ENCODE measurements around the gene MAP2K3. TPM values are rescaled to one million over a fixed set of nuclear protein-coding genes. Genes with fewer than 3 reads are reported as not detected.
A peak's percentile ranks its signal among the peaks of the same experiment; 100 is the strongest.

The MAP2K3 gene
- total RNA-seq, 1 donor from 2014 or later, result 149 TPM

DNA sequence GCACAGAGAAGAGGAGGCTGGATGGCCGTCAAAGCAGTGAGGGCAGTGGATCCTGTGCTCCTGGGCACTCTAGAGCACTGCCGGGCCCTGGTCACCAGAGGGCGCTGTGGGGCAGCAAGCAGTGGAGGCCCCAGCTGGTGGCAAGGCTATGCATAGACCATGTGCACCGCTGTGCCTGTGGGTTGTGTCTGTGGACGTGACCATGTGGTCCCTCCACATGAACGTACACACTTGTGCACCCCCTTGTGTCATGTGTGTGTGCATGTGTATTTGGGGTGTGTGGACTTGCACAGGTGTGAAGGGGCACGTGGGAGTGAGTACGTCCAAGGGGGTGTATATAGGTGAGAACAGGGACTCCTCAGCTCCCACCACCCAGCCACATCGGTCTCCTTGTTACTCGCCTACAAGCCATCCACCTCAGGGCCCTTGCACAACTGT is 4.4 kb upstream of the MAP2K3 start:
- H3K27me3 Mint-ChIP-seq (ENCODE audit: low read depth), result no peaks in the 10 kb centered on the region
- peaks cover 35% of the 10 kb centered on the region for H3K4me1 Mint-ChIP-seq (ENCODE audit: low read depth)
- intact Hi-C loops (cut with micrococcal nuclease), result loop anchor here (1.0 to 5.0 kb wide), 2 partner anchors 42 to 233 kb away; no protein-coding TSS in a partner anchor
- H3K36me3 Mint-ChIP-seq (ENCODE audit: low read depth), result peaks cover under 1% of the 10 kb centered on the region
- H3K4me3 Mint-ChIP-seq (ENCODE audit: low read depth), result no peak overlapping the region
- no peak overlapping the region for H3K27ac Mint-ChIP-seq
- DNase-seq (ENCODE audit: low spot score), result peak; percentile 80
- no peaks in the 10 kb centered on the region for H3K9me3 Mint-ChIP-seq

DNA sequence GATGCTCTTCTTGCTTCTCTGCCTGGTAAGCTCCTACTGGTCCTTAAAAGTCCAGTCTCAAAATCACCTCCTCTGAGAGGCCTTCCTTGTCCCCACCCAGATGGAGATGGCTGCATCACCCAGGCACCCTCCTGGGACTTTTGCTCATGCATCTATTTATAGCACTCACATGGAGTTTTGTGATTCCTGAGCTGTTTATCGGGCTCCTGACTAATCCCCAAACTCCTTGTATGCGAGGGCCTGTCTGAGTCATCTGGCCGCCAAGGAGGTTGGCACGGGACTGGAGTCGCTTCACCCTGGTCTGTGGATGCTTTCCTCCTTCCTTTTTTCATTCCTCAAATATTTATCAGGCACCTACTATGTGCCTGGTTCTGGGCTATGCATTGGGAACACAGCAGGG is 2.3 kb upstream of the MAP2K3 start:
- DNase-seq (ENCODE audit: low spot score), result no peak

DNA sequence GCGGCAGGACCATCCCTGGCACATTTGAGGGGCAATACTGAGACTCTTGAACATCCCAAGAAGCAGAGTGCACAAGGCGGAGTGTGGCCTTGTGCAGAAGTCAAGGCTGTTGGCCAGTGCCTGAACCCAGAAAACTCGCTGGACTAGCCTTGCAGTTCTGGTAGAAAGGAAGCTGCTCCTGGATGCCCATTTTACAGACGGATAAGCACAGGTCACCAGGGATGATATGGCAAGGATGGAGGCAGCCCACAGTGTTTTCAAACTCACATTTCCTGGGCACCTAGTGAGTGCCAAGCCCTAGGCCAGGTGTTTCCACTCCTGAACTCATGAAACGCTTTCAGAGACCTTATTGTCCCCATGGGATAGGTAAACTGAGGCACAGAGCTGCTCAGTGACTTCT is 1.7 kb upstream of the MAP2K3 start:
- intact Hi-C loops (cut with micrococcal nuclease), result loop anchor here (5.0 kb wide), 1 partner anchor 39 kb away; no protein-coding TSS in a partner anchor
- H3K4me1 Mint-ChIP-seq (ENCODE audit: low read depth), result peaks cover 43% of the 10 kb centered on the region
- no peak overlapping the region for H3K4me3 Mint-ChIP-seq (ENCODE audit: low read depth)
- no peaks in the 10 kb centered on the region for H3K9me3 Mint-ChIP-seq
- no peak for DNase-seq (ENCODE audit: low spot score)
- H3K27me3 Mint-ChIP-seq (ENCODE audit: low read depth), result no peaks in the 10 kb centered on the region
- H3K36me3 Mint-ChIP-seq (ENCODE audit: low read depth), result peaks cover 28% of the 10 kb centered on the region
- no peak overlapping the region for H3K27ac Mint-ChIP-seq

More for the DNA sequence above, 2.3 kb upstream of the MAP2K3 start:
- no peak overlapping the region for H3K4me3 Mint-ChIP-seq (ENCODE audit: low read depth)
- H3K27me3 Mint-ChIP-seq (ENCODE audit: low read depth), result no peaks in the 10 kb centered on the region
- intact Hi-C loops (cut with micrococcal nuclease), result loop anchor here (5.0 kb wide), 1 partner anchor 40 kb away; no protein-coding TSS in a partner anchor
- no peaks in the 10 kb centered on the region for H3K9me3 Mint-ChIP-seq
- peaks cover 37% of the 10 kb centered on the region for H3K4me1 Mint-ChIP-seq (ENCODE audit: low read depth)
- no peak overlapping the region for H3K27ac Mint-ChIP-seq
- peaks cover 22% of the 10 kb centered on the region for H3K36me3 Mint-ChIP-seq (ENCODE audit: low read depth)

DNA sequence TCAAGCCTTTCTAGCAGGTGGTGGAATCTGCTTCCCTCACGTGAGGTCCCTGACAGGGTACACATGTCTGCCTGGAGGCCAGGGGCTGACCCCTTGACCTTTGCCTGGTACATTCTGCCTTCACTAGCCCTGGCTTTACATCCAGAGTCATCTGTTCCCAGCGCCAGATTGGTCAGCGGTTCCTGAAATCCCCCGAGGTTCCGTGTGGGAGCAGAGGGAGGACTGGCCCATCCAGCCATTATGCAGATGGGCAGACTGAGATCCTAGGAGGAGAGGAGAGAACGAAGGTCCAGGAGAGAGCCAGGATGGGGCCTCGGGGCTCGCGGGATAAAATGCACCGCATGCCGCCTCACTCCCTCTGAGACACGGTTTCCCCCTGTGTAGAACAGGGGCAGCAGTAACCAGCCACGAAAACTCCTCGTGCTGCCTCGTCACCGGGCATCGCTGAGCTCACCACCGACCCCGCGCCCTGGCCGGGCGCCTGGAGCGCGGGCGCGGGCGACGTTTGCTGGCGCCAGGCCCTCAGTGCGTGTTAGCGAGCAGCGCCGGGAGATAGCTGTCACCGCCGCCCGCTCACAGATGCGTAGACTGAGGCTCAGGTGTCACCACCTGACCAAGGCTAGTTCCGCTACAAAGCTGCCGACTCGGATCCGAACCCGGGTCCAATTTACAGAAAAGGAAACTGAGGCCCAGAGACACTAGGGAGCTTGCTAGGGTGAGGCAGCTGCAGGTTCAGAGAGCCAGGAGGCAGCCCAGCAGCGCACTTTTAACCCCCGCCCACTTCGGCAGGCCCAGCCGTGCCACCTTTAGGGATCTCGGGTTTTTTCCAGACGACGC is 811 bp upstream of the MAP2K3 start:
- peaks cover 45% of the 10 kb centered on the region for H3K4me1 Mint-ChIP-seq (ENCODE audit: low read depth)
- DNase-seq (ENCODE audit: low spot score), result no peak
- H3K9me3 Mint-ChIP-seq, result no peaks in the 10 kb centered on the region
- H3K27me3 Mint-ChIP-seq (ENCODE audit: low read depth), result no peaks in the 10 kb centered on the region
- H3K4me3 Mint-ChIP-seq (ENCODE audit: low read depth), result peak overlapping the region; percentile 96
- peak overlapping the region; percentile 13 for H3K27ac Mint-ChIP-seq
- intact Hi-C loops (cut with micrococcal nuclease), result loop anchor here (1.0 to 5.0 kb wide), 2 partner anchors 39 to 240 kb away; partner anchors contain the start of gene USP22
- H3K36me3 Mint-ChIP-seq (ENCODE audit: low read depth), result peaks cover 37% of the 10 kb centered on the region

DNA sequence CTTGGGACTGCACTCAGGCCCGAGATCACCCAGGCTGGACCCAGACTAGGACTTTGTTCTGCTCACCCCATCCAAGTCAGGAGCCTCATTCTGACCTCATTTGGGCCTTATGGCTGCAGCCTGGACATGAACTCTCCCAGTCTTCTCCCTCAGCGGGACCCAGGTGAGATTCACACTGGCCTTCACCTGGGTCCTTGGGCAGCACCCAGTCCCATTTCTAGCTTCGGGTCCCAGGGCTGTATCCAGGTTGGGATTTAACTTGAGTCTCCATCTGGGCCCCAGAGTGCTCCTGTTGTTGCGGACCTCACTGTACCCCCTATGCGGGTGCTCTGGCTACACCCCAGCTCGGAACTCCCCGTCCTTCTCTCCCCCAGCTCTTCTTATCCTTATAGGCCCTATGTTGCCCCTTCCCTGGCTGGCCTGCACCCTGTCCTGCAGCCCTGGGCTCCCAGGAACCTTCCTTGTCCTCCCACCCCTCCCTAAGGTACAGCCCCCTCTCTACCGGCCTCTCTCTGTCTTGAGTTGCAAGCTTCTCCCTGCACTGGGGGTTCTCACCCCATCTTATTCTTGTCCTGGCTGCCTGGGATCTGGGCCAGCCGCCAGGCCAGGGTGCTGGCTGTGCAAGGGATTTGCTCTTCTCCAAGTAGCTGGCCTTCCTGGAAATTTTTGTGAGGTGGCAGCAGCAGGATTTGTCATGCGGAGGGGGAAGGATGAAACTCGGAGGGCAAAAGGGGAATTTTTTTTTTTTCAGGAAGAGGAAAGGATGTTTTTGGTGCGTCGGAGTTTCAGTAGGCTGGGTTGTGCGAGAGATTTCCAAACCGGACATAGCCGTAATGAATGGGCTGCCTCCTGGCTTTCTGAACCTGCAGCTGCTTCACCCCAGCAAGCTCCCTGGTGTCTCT is 904 bp downstream of the MAP2K3 start:
- no peaks in the 10 kb centered on the region for H3K9me3 Mint-ChIP-seq
- H3K27ac Mint-ChIP-seq, result peak overlapping the region; percentile 91
- DNase-seq (ENCODE audit: low spot score), result no peak
- intact Hi-C loops (cut with micrococcal nuclease), result no loop called here
- H3K4me1 Mint-ChIP-seq (ENCODE audit: low read depth), result peaks cover 36% of the 10 kb centered on the region
- H3K36me3 Mint-ChIP-seq (ENCODE audit: low read depth), result peaks cover 41% of the 10 kb centered on the region
- H3K27me3 Mint-ChIP-seq (ENCODE audit: low read depth), result no peaks in the 10 kb centered on the region
- peak overlapping the region; percentile 96 for H3K4me3 Mint-ChIP-seq (ENCODE audit: low read depth)

DNA sequence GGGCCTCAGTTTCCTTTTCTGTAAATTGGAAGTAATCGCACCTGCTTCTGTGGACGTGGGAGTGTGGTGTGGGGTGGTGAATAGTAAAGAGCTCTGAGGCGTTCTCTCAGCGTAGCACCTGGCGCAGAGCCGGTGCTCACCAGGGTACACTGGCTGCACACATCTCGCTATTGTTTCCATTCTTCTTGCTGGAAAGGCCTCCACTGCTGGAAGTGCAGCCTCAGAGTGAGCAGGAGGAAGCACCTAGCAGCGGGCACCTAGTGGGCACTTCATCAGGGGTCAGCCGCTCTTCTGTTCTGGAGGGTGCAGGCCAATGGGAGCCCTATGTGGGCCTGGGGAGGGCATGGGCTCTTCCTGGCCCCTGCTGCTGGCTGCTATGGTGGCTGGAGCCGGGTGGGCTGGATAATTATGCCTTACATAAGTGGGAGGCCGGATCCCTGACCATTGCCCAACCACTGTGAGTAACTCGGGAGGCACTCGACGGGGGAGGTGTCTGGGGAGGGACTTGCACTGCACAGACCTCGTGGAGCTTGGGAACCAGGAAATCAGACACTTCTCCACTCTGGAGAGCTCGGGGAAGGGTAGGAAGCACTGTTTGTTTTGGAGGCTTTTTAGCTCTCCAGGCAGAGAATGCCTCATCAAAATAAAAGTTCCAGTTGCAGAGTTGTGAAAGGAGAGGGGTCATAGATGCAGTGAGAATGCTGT is 1.7 kb downstream of the MAP2K3 start:
- intact Hi-C loops (cut with micrococcal nuclease), result no loop called here
- H3K4me3 Mint-ChIP-seq (ENCODE audit: low read depth), result peak overlapping the region; percentile 96
- peak overlapping the region; percentile 91 for H3K27ac Mint-ChIP-seq
- peaks cover 37% of the 10 kb centered on the region for H3K4me1 Mint-ChIP-seq (ENCODE audit: low read depth)
- H3K9me3 Mint-ChIP-seq, result no peaks in the 10 kb centered on the region
- H3K36me3 Mint-ChIP-seq (ENCODE audit: low read depth), result peaks cover 47% of the 10 kb centered on the region
- H3K27me3 Mint-ChIP-seq (ENCODE audit: low read depth), result no peaks in the 10 kb centered on the region
- no peak for DNase-seq (ENCODE audit: low spot score)

DNA sequence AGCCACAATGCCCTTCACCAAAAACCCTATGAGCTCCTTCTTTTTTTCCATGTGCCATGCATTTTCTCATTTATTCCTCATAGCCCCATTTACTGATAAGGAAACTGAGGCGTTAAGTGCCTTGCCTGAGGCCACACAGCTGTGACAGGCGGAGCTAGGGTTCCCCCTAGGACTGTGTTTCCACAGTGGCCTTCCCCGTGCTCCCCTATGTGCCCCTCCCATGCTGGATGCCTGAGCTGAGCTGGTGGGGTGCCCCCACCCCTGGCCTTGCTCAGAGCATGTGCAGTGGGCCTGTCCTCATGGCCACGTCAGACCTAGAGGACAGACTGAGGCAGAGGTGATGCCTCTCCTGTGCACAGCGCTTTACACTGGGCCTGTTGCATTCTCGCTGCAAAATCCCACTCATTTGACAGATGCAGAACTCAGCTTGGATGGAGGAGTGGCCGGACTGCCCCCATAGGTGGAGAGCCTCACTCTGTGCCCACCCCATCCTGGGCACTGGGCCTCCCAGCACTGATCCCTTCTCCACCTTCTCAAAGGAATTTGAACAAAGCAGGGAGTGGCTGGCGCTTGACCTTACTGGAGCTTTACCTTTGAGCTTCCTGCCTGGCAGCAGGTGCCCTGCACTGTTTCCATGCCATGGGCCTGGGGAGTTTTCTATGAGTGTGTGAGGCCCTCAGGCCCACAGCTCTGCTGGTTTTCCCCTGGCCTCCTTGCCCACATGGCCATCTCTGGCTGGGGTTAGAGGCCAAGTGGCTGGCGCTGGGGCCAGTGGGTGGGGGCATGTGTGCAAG is 2.6 kb downstream of the MAP2K3 start:
- Mint-ChIP-seq H3K9me3 (no peaks in the 10 kb centered on the region), H3K36me3 (ENCODE audit: low read depth) (peaks cover 53% of the 10 kb centered on the region), H3K4me3 (ENCODE audit: low read depth) (peak overlapping the region; percentile 96), H3K27me3 (ENCODE audit: low read depth) (no peaks in the 10 kb centered on the region), H3K4me1 (ENCODE audit: low read depth) (peaks cover 37% of the 10 kb centered on the region), H3K27ac (peak overlapping the region; percentile 91)
- no peak for DNase-seq (ENCODE audit: low spot score)
- intact Hi-C loops (cut with micrococcal nuclease), result loop anchor here (1.0 kb wide), 2 partner anchors 34 to 170 kb away; partner anchors contain the start of gene NATD1

DNA sequence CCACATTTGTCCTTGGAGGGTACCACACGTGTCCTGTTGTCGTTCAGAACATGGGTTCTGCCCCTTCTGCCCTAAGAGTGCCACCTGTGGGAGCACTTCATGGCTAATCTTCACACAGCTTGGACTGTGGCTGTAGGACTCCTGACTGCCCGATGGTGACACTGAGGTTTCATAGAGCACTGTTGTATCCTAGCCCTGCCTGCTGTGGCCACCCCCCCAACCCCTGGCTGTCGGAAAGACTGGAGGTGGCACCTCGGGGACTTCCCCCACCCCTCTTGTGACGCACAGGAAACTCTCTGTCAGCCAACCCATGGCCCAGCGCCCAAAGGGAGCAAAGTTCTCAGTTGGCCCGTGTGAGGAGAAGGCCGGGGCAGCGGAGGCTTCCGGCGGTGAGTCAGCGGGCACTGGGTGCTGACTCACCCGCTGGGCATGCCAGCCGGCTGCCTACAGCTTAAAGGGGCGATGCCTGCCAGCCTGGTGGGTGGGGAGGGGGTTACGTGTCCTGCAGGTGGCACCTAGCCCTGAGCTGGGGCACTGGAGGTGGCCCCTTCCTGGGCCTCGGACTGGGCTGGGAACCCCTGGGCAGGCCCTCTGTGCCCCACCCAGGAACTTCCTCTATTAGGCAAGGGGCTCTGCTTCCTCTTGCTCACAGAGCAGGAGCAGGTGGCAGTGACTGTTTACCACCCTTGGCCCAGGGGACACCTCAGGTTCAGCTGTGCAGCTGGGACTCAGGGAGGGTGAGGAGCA is 3.4 kb downstream of the MAP2K3 start:
- H3K4me1 Mint-ChIP-seq (ENCODE audit: low read depth), result peaks cover 34% of the 10 kb centered on the region
- peaks cover 59% of the 10 kb centered on the region for H3K36me3 Mint-ChIP-seq (ENCODE audit: low read depth)
- H3K27me3 Mint-ChIP-seq (ENCODE audit: low read depth), result no peaks in the 10 kb centered on the region
- peak overlapping the region; percentile 96 for H3K4me3 Mint-ChIP-seq (ENCODE audit: low read depth)
- peaks cover 3% of the 10 kb centered on the region for H3K9me3 Mint-ChIP-seq
- peak overlapping the region; percentile 91 for H3K27ac Mint-ChIP-seq
- intact Hi-C loops (cut with micrococcal nuclease), result loop anchor here (1.0 kb wide), 5 partner anchors 35 to 245 kb away; partner anchors contain the start of genes DHRS7B, NATD1, TMEM11 and USP22
- peak; percentile 88 for DNase-seq (ENCODE audit: low spot score)

DNA sequence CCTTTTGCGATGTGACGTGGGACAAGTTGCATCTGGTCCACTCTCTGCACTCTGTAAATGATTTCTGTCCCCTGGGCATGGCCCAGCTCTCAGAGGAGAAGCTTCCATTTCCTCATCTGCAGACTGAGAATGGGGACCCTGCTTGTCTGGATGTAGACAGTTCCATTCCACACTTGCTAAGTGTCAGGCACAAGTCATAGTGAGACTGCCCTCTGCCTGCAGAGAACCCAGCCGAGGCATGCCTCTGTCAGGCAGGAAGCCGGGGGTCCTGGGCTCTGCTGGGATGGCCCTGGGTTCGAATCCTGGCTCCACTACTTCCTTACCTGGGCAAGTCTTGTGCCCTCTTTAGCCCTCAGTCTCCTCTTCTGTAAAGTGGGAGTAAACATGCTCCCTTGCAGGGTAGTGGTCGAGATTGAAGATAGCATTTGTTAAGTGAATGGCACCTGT is 4.1 kb downstream of the MAP2K3 start:
- intact Hi-C loops (cut with micrococcal nuclease), result loop anchor here (1.0 kb wide), 3 partner anchors 74 to 245 kb away; partner anchors contain the start of genes DHRS7B, TMEM11 and USP22
- Mint-ChIP-seq H3K27me3 (ENCODE audit: low read depth) (no peaks in the 10 kb centered on the region), H3K4me1 (ENCODE audit: low read depth) (peaks cover 32% of the 10 kb centered on the region), H3K4me3 (ENCODE audit: low read depth) (peak overlapping the region; percentile 96), H3K36me3 (ENCODE audit: low read depth) (peaks cover 63% of the 10 kb centered on the region), H3K27ac (peak overlapping the region; percentile 91), H3K9me3 (peaks cover 3% of the 10 kb centered on the region)
- DNase-seq (ENCODE audit: low spot score), result no peak

DNA sequence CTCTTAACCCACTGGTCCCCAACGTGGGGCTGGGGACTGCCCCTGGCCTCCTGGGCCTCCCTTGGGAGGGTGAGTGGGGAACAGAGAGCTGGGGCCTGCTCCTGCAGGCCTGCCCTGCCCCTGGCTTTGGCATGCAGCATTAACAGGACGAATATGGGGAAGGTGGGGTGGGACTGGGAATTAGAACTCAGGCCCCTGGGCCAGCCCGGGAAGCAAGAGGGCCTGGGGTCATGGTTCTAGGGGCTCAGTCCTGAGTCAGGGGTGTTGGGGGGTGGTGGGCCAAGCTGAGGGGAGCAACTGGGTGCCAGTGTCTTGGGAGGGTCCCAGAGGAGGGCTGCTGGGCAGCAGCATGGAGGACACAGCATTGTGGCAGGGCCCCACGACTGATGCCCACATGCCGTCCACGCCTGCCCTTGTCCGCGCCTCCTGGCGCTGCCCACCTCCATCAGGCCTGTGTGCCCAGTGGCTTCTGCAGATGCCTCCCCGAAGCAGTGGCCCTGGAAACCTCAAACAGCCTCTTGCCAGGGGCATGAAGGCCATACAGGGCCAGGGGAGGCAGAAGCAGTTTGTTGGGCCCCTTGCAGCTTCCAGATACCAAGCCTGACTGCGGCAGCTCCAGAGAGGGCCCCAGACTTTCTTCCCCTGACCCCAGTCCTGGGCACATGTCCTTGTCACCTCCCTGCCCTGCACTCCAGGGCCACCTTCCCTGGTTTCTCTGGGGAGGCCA is 4.8 kb downstream of the MAP2K3 start:
- Mint-ChIP-seq H3K4me3 (ENCODE audit: low read depth) (peak overlapping the region; percentile 96), H3K36me3 (ENCODE audit: low read depth) (peaks cover 67% of the 10 kb centered on the region), H3K27me3 (ENCODE audit: low read depth) (no peaks in the 10 kb centered on the region), H3K9me3 (peaks cover 3% of the 10 kb centered on the region), H3K27ac (peak overlapping the region; percentile 91), H3K4me1 (ENCODE audit: low read depth) (peaks cover 32% of the 10 kb centered on the region)
- intact Hi-C loops (cut with micrococcal nuclease), result no loop called here
- no peak for DNase-seq (ENCODE audit: low spot score)
